GM10266 (cell line): ENCODE measurements around the gene NTRK3.

Source experiments
- DNase-seq: peaks from one replicate; pipeline ENCODE4 v3.0.0; 2012; ENCODE audit errors: extremely low spot score
- TF ChIP-seq, protein P1 (sequence below): IDR thresholded peaks from 2 replicates; pipeline ENCODE4 v1.5.1; 2012; ENCODE audit warnings: mild to moderate bottlenecking, low read depth; ENCODE audit not compliant: control insufficient read depth, insufficient read depth; ENCODE audit errors: missing control alignments

NTRK3 gene

DNA sequence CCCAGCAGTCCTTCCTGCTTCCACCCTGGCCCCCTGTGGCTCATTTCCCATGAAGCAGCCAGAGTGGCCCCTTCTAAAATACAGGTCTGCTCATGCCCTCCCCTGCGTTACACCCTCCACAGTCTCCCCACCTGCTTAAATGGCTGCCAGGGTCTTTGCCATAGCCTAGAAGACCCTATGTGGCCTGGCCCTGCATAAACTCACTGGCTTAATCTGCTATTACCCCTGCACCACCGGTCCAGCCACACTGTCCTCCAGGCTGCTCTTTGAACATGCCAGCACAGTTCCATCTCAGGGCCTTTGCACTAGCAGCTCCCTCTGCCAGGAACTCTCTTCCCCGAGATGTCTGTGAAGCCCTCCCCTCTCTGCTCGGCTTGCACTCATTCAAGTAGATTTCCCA, 166.8 kb downstream of the NTRK3 start:
- no peak for DNase-seq
- TF ChIP-seq, protein P1, sequence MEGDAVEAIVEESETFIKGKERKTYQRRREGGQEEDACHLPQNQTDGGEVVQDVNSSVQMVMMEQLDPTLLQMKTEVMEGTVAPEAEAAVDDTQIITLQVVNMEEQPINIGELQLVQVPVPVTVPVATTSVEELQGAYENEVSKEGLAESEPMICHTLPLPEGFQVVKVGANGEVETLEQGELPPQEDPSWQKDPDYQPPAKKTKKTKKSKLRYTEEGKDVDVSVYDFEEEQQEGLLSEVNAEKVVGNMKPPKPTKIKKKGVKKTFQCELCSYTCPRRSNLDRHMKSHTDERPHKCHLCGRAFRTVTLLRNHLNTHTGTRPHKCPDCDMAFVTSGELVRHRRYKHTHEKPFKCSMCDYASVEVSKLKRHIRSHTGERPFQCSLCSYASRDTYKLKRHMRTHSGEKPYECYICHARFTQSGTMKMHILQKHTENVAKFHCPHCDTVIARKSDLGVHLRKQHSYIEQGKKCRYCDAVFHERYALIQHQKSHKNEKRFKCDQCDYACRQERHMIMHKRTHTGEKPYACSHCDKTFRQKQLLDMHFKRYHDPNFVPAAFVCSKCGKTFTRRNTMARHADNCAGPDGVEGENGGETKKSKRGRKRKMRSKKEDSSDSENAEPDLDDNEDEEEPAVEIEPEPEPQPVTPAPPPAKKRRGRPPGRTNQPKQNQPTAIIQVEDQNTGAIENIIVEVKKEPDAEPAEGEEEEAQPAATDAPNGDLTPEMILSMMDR, result no peak

DNA sequence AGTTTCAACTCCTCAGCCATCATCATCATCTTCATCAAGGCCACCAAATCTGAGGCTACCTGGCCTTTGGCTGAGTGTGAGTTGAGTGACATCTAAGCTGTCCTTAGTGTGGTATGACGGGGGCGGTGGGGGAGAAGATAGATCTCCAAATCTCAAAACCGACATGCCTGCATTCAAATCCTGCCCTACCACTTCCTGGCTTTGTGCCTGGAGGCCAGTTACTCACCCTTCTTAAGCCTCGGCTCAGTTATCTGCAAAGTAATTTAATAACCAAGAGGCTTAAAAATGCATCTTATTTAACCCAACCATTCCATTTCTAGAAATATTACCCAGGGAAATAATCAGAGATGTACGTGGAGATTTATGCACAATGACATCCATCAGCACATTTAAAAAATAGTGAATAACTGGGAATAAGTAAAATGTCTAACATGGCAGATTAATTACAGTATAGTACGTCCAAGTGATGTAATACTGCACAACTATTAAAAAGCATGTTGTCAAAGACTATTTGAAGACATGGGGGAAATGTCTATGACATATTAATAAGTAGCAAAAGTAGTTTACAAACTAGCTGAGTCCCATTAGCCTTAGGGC, 167.4 kb downstream of the NTRK3 start:
- TF ChIP-seq, protein P1, result no peak
- DNase-seq, result no peak

DNA sequence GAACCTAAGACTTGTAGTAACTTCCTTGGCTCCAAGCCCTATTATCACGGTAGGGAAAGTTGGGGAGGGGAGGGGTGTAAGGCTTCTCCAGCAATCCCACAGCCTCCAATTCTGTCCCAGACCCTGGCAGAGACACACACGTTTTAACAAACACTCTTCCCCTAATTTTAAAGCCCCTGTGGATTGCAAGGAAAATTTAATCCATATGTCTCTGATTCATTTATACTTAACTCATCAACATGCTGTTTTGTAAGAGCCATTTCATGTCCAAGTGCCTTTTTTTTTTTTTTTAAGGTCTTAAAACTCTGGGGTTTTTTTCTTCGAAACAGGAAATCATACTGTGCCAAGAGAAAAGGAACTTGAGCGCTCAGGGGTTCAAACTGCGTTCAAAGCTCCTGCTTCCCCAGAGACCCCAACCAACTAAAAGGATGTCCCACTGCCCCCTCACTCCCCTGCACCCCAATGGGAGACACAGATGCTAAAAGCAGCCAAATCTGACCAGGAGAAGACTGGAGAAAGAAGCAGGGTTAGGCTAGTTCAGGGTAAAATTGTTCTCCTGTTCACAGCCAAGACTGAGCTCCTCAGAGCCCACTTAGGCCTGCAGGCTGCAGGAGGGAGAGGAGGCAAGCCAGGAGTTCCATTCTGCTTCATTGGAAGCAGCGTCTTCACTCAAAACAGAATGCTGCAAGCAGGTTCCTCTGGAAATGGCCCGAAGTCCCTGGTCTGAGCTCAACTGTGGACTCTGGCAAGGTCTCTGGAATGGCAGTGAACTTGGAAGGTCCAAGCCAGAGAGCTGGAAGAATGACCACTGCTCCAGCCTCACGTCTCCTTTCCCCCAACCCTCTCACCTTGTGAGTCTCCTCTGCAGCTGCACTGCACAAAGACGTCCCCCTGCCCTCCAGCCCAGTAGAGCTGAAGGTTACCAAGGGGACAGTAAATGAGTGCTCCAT, 172.5 kb downstream of the NTRK3 start:
- DNase-seq, result no peak
- TF ChIP-seq, protein P1, result no peak

DNA sequence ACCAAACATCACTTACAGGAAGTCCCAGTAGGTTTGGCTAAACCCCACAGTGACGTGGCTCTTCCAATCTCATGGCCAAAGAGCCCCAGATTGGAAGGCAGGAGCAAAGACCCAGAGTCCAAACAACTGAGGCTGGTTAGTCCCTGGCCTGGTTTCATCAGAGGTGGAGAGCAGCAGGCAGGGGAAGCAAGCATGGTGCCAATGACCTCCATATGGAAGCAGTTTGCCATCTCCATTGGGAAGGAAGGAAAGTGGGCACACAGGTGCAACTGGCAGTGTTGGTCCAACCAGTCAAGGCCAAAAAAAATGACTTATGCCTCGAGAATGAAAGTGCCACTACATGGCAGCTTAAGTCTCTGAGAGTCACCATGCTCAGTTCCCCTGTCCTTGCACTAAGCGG, 175.9 kb downstream of the NTRK3 start:
- TF ChIP-seq, protein P1, result no peak
- no peak for DNase-seq

DNA sequence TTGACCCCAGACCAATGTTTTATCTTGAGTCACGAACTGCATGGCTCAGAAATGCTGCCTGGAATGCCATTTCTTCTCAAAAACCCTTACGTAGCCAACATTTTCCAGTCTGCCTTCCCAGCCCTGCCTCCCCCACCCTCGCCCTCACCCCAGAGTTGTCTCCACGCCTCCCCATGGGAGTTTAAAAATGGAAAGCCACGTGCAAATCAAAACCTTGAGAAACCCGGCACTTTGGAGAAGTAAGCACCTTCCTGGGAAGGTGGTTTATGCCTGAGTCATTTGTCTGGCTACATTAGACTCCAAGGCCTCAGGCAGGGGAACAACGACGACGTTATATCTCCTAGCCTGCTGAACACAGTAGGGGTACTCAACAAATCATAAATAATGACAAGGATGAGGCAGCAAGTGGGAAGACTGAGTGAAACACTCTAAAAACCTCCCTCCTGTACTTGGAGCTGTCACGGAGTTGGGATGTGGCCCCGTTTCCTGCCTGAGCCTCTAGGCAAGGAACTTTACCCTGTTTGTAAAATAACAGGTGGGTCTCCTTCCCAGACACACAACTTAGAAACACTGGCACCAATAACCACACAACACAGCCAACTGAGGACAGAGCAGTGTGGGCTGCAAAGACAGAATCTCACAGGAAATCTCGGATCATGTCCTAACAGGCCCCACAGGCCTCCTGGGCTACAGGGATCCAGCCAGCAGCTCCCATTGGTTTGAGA, 179.1 kb downstream of the NTRK3 start:
- DNase-seq, result no peak
- TF ChIP-seq, protein P1, result no peak

DNA sequence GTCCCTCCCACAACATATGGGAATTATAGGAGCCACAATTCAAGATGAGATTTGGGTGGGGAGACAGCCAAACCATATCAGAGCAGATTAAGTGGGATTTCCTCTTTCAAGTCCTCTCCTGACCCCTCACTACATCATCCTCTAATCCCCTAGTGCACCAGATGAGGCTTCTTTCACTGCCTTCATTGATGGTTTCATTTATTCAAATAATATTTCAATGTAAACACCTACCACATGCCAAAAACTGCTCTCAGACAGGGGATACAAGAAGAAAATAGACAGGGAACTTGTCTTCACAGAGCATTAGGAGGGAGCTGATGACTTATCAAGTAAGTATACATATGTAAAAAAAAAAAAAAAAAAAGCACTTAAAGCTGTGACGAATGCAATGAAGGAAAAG, 180.2 kb downstream of the NTRK3 start:
- TF ChIP-seq, protein P1, result no peak
- no peak for DNase-seq
